HCT116 (cell line): Measurements from ENCODE around the gene CHST3. TPM values are rescaled to one million over a fixed set of nuclear protein-coding genes. Genes with fewer than 3 reads are reported as not detected.

Experiments
- ATAC-seq: fragments of 200-7000 bp; cut with Tn5 transposase; 2 replicates; pipeline ENCODE4 v1.9.1; 2020; ENCODE audit warnings: mild to moderate bottlenecking, moderate library complexity
- BruUV-seq: library from RNA; stranded (reverse); fragments of 400-500 nt; replicated peaks from 2 replicates; lab custom pipeline; 2021; lab: Mats Ljungman, UMichigan
- CTCF ChIA-PET: fragments of 300-600 bp; sonication (Branson Sonifier 250); formaldehyde crosslinking; loops from one replicate; lab custom pipeline; 2021; ENCODE audit warnings: antibody characterized with exemption; lab: Charles Lee
- POLR2A ChIA-PET: fragments of 300-600, 350-600 bp; sonication (Branson Sonifier 250); formaldehyde crosslinking; loops from one replicate; lab custom pipeline; 2021; ENCODE audit warnings: antibody characterized with exemption; lab: Charles Lee
- RAD21 ChIA-PET, 2 experiments: fragments of 300-600 bp; sonication (Branson Sonifier 250); formaldehyde crosslinking; loops; one replicate each; lab custom pipeline; 2023; ENCODE audit warnings: low total read pairs in 2 of 2; ENCODE audit not compliant: uncharacterized antibody in 2 of 2, unreplicated experiment in 2 of 2, low non-redundant PET in 1 of 2; lab: Charles Lee
- DNase-seq: peaks from one replicate; pipeline ENCODE4 v3.0.0-alpha.2; 2010; ENCODE audit warnings: low read depth, low spot score
- H2AFZ ChIP-seq: fragments of 200-600 bp; shearing (Covaris generic), sonication (generic); 2 replicates; pipeline ENCODE4 v1.6.1; 2017; ENCODE audit warnings: low read depth, mixed run types, mixed read lengths, antibody characterized with exemption, low read length; ENCODE audit not compliant: poor library complexity, severe bottlenecking
- H3K27ac ChIP-seq: 2 replicates; pipeline ENCODE4 v1.5.1; 2012; ENCODE audit warnings: low read depth, low read length
- H3K27me3 ChIP-seq: fragments of 200-600 bp; sonication (generic); 2 replicates; pipeline ENCODE4 v1.6.1; 2016; ENCODE audit warnings: mixed run types, low read length, mixed read lengths; ENCODE audit not compliant: insufficient read depth
- H3K36me3 ChIP-seq, 2 experiments: fragments of 200-500 bp in 1 of 2; fragments of 200-600 bp in 1 of 2; sonication (Bioruptor generic) in 1 of 2; sonication (generic) in 1 of 2; 2 replicates each; pipeline versions ENCODE4 v1.5.1 to v1.6.1; 2014 to 2016; ENCODE audit warnings: low read length in 2 of 2, inconsistent platforms in 1 of 2, mixed read lengths in 1 of 2, mixed run types in 1 of 2; ENCODE audit not compliant: insufficient read depth in 2 of 2, control insufficient read depth in 1 of 2
- H3K4me1 ChIP-seq, 2 experiments: fragments of 200-600 bp in 1 of 2; sonication (generic) in 1 of 2; 2 replicates each; pipeline versions ENCODE4 v1.5.1 to v1.6.1; 2012 to 2017; ENCODE audit warnings: low read length in 2 of 2, inconsistent platforms in 1 of 2, mild to moderate bottlenecking in 1 of 2, mixed read lengths in 1 of 2, mixed run types in 1 of 2, moderate library complexity in 1 of 2; ENCODE audit not compliant: insufficient read depth in 2 of 2, control insufficient read depth in 1 of 2
- H3K4me2 ChIP-seq: fragments of 200-600 bp; sonication (generic); 2 replicates; pipeline ENCODE4 v1.6.1; 2017; ENCODE audit warnings: mixed run types, low read length, mixed read lengths
- H3K4me3 ChIP-seq, 2 experiments: fragments of 200-600 bp in 1 of 2; sonication (generic) in 1 of 2; replicated peaks in 1 of 2; 2 replicates each; pipeline ENCODE4 v1.5.1; 2011 to 2016; ENCODE audit warnings: low read length in 2 of 2, control low read depth in 1 of 2, low read depth in 1 of 2, mild to moderate bottlenecking in 1 of 2, mixed read lengths in 1 of 2, mixed run types in 1 of 2
- H3K79me2 ChIP-seq: fragments of 200-600 bp; sonication (generic); 2 replicates; pipeline ENCODE4 v1.6.1; 2017; ENCODE audit warnings: mild to moderate bottlenecking, mixed run types, low read length, moderate library complexity, mixed read lengths; ENCODE audit not compliant: insufficient read depth
- H3K9ac ChIP-seq: fragments of 200-600 bp; sonication (generic); 2 replicates; pipeline ENCODE4 v1.6.1; 2016; ENCODE audit warnings: low read length, mixed read lengths
- H3K9me2 ChIP-seq: fragments of 200-600 bp; sonication (generic), shearing (Covaris generic); 2 replicates; pipeline ENCODE4 v1.6.1; 2017; ENCODE audit warnings: mixed run types, mild to moderate bottlenecking, moderate library complexity; ENCODE audit not compliant: insufficient read depth
- H3K9me3 ChIP-seq, 2 experiments: fragments of 200-500 bp in 1 of 2; fragments of 200-600 bp in 1 of 2; sonication (Bioruptor generic) in 1 of 2; sonication (generic) in 1 of 2; 2 replicates each; pipeline ENCODE4 v1.6.1; 2014 to 2017; ENCODE audit warnings: low read length in 2 of 2, mixed read lengths in 2 of 2, inconsistent platforms in 1 of 2, low read depth in 1 of 2, mild to moderate bottlenecking in 1 of 2, mixed run types in 1 of 2, moderate library complexity in 1 of 2; ENCODE audit not compliant: control insufficient read depth in 1 of 2, insufficient read depth in 1 of 2
- H4K20me1 ChIP-seq: fragments of 200-600 bp; sonication (generic), shearing (Covaris generic); 2 replicates; pipeline ENCODE4 v1.6.1; 2017; ENCODE audit warnings: mixed run types, mild to moderate bottlenecking, moderate library complexity; ENCODE audit not compliant: insufficient read depth
- CBX3 ChIP-seq: IDR thresholded peaks from 2 replicates; pipeline ENCODE4 v1.6.1; 2012; ENCODE audit warnings: low read depth
- EZH2phosphoT487 ChIP-seq: fragments of 200-600 bp; IDR thresholded peaks from 2 replicates; pipeline ENCODE4 v1.6.1; 2018; ENCODE audit warnings: antibody characterized with exemption, borderline replicate concordance
- RAD21 ChIP-seq: IDR thresholded peaks from 2 replicates; pipeline ENCODE4 v1.6.1; 2012; ENCODE audit warnings: low read depth, mild to moderate bottlenecking
- SP1 ChIP-seq: IDR thresholded peaks from 2 replicates; pipeline ENCODE4 v1.6.1; 2012; ENCODE audit warnings: low read depth
- ZFX ChIP-seq: fragments of 450-650 bp; IDR thresholded peaks from 2 replicates; pipeline ENCODE4 v1.6.1; 2017
- intact Hi-C: fragments of 100-400 bp; cut with micrococcal nuclease; formaldehyde crosslinking; loops from 2 replicates; pipeline ENCODE4 v1.10.0; 2022
- total RNA-seq: library from RNA; stranded (reverse); gene quantifications from one replicate; pipeline ENCODE4 v1.2.1, GENCODE V29; 2021; ENCODE audit not compliant: unreplicated experiment
- TF ChIP-seq, protein P1 (sequence below), 3 experiments: fragments of 200-600 bp in 1 of 3; sonication (generic) in 1 of 3; IDR thresholded peaks in 2 of 3; conservative IDR thresholded peaks in 1 of 3; 2 replicates each; pipeline ENCODE4 v1.5.1; 2012 to 2017; ENCODE audit warnings: low read depth in 2 of 3, low read length in 2 of 3, antibody characterized with exemption in 1 of 3, borderline replicate concordance in 1 of 3, control low read depth in 1 of 3, mild to moderate bottlenecking in 1 of 3, mixed read lengths in 1 of 3, mixed run types in 1 of 3, moderate library complexity in 1 of 3; ENCODE audit not compliant: insufficient read depth in 1 of 3

The CHST3 gene
- total RNA-seq, 1 experiment from 2014 or later: 10.6 TPM

DNA sequence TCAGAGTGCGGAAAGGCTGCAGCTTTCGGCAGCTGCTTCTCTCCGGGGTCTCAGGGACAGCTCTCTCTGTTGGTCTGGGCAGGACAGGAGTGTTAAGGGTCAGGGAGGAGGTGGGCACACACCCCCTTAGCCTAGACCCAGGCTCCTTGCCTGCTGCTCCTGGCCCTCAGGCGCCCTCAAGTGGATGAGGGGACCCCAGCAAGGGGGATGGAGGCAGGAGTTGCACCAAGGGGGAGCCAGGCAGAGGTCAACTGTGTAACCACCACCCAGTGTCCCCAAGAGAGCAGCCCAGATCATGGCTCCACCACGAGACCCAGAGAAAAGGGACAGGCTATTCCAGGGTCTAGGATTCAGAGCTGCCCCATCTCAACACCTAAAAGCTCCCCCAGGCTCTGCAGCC is 97.3 kb downstream of the CHST3 start:
- no peak for DNase-seq
- Histone ChIP-seq H3K27ac (no peak overlapping the region), H3K79me2 (no peaks in the 10 kb centered on the region), H3K27me3 (no peaks in the 10 kb centered on the region), H3K4me3 (no peak overlapping the region), H2AFZ (no peak overlapping the region), H3K4me1 (peaks cover 4 to 10% of the 10 kb centered on the region in 2 experiments; a peak in 2 of 4 replicates), H3K36me3 (no peaks in the 10 kb centered on the region), H3K4me2 (no peak overlapping the region), H3K9me2 (no peaks in the 10 kb centered on the region)
- ChIA-PET CTCF (interaction anchor here (1.2 to 3.0 kb wide), 2 partner anchors 12 to 165 kb away, joined by 3 to 16 read pairs; no protein-coding TSS in a partner anchor), RAD21 (no interaction called here)
- intact Hi-C loops: no loop called here
- ATAC-seq: peak; percentile 72
- TF ChIP-seq RAD21 (peak; percentile 59), EZH2phosphoT487 (no peak)
- TF ChIP-seq, protein P1, sequence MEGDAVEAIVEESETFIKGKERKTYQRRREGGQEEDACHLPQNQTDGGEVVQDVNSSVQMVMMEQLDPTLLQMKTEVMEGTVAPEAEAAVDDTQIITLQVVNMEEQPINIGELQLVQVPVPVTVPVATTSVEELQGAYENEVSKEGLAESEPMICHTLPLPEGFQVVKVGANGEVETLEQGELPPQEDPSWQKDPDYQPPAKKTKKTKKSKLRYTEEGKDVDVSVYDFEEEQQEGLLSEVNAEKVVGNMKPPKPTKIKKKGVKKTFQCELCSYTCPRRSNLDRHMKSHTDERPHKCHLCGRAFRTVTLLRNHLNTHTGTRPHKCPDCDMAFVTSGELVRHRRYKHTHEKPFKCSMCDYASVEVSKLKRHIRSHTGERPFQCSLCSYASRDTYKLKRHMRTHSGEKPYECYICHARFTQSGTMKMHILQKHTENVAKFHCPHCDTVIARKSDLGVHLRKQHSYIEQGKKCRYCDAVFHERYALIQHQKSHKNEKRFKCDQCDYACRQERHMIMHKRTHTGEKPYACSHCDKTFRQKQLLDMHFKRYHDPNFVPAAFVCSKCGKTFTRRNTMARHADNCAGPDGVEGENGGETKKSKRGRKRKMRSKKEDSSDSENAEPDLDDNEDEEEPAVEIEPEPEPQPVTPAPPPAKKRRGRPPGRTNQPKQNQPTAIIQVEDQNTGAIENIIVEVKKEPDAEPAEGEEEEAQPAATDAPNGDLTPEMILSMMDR (IDR thresholded peaks at IDR 0.05 in 2 of 3, conservative IDR thresholded peaks at IDR 0.05 in 1 of 3; ENCODE audit: borderline replicate concordance in 1 of 3, insufficient read depth in 1 of 3, low read depth in 2 of 3, low read length in 2 of 3): peak; percentile 42 to 60 (median 50); a peak in 4 of 6 replicates
- TF ChIP-seq, all 23 proteins: peak for 2
- Histone ChIP-seq H3K9me3 (no peaks in the 10 kb centered on the region), H4K20me1 (no peaks in the 10 kb centered on the region), H3K9ac (no peak overlapping the region)
- no TSS peak for BruUV-seq
- POLR2A ChIA-PET: no interaction called here

- Histone ChIP-seq H3K9me3 (no peaks in the 10 kb centered on the region), H3K27me3 (no peaks in the 10 kb centered on the region), H3K79me2 (no peaks in the 10 kb centered on the region), H4K20me1 (no peaks in the 10 kb centered on the region), H2AFZ (no peak overlapping the region), H3K9me2 (no peaks in the 10 kb centered on the region), H3K9ac (no peak overlapping the region), H3K4me2 (no peak overlapping the region), H3K27ac (no peak overlapping the region), H3K4me3 (no peak overlapping the region), H3K36me3 (no peaks in the 10 kb centered on the region), H3K4me1 (peaks cover 4 to 10% of the 10 kb centered on the region in 2 experiments; a peak in 2 of 4 replicates)
- RAD21 ChIA-PET: no interaction called here
- BruUV-seq: no TSS peak
- TF ChIP-seq SP1: no peak
- TF ChIP-seq CBX3: no peak
- TF ChIP-seq ZFX: no peak
- CTCF ChIA-PET: interaction anchor here (1.2 to 3.0 kb wide), 2 partner anchors 13 to 166 kb away, joined by 3 to 16 read pairs; no protein-coding TSS in a partner anchor
- intact Hi-C loops: no loop called here
- POLR2A ChIA-PET: no interaction called here
- ATAC-seq (no peak), DNase-seq (no peak)
These were observed 97.7 kb downstream of the CHST3 start for GRCh38 chr10:72061930-72062329.
